Endothelial cell of umbilical vein (primary cell): Measurements from ENCODE around the gene ZNF112. TPM values are rescaled to one million over a fixed set of nuclear protein-coding genes. Genes with fewer than 3 reads are reported as not detected.

ENCODE experiments used
- polyA plus RNA-seq, 4 experiments: library from polyadenylated mRNA; depleted of rRNA in 3 of 4; stranded (reverse) in 3 of 4; unstranded in 1 of 4; fragments of >200 nt; gene quantifications; 2 replicates each; pipeline versions ENCODE4 v1.2.1 to v1.2.3, GENCODE V29; 2011 to 2012; ENCODE audit warnings: missing spikeins in 1 of 4
- small RNA-seq: library from RNA; depleted of rRNA; stranded (forward); fragments of <200 nt; gene quantifications from one replicate; pipeline ENCODE3, GENCODE V24; 2012; ENCODE audit warnings: low replicate concordance, low read depth; ENCODE audit not compliant: insufficient read depth, insufficient read length
- total RNA-seq: library from RNA; stranded (reverse); gene quantifications from 2 replicates; pipeline ENCODE4 v1.2.3, GENCODE V29; 2021

ZNF112 gene
- total and polyA plus RNA-seq, 2 donors (not counting 3 experiments of a cell fraction or from before 2014, with no cell fraction given), result 2.0 to 4.6 TPM

Small RNAs within 50 kb of the gene (small RNA-seq; reads per million reads assigned to genes)
- not detected for gene NDUFA3P1

Other genes with a start within 250 kb of the ZNF112 start
- 3.9 and 4.1 TPM in 2 replicates for gene ZNF225, start 243.3 kb downstream of the ZNF112 start, total RNA-seq
- 0.83 and 0.92 TPM in 2 replicates for gene ZNF225, start 243.3 kb downstream of the ZNF112 start, polyA plus RNA-seq
- 10.6 and 11.9 TPM in 2 replicates for gene ZNF234, start 215.1 kb downstream of the ZNF112 start, total RNA-seq
- gene ZNF234, start 215.1 kb downstream of the ZNF112 start, polyA plus RNA-seq, result 2.1 and 2.5 TPM in 2 replicates
- gene ZNF226, start 191.6 kb downstream of the ZNF112 start, total RNA-seq, result 19.7 and 19.8 TPM in 2 replicates
- gene ZNF226, start 191.6 kb downstream of the ZNF112 start, polyA plus RNA-seq, result 5.9 and 8.8 TPM in 2 replicates
- gene ZNF227, start 144.1 kb downstream of the ZNF112 start, total RNA-seq, result 17.2 and 17.8 TPM in 2 replicates
- 2.8 and 3.4 TPM in 2 replicates for gene ZNF227, start 144.1 kb downstream of the ZNF112 start, polyA plus RNA-seq
- 0.76 and 0.88 TPM in 2 replicates for gene ZNF233, start 96.8 kb downstream of the ZNF112 start, total RNA-seq
- 0.15 and 0.25 TPM in 2 replicates for gene ZNF233, start 96.8 kb downstream of the ZNF112 start, polyA plus RNA-seq
- 5.2 TPM in 2 replicates for gene ZNF235, start 51.7 kb downstream of the ZNF112 start, total RNA-seq
- 1.8 and 2.0 TPM in 2 replicates for gene ZNF235, start 51.7 kb downstream of the ZNF112 start, polyA plus RNA-seq
- 3.6 and 4.6 TPM in 2 replicates for gene ZNF285, start 44.9 kb upstream of the ZNF112 start, total RNA-seq
- 0.76 and 0.90 TPM in 2 replicates for gene ZNF285, start 44.9 kb upstream of the ZNF112 start, polyA plus RNA-seq
- 6.0 and 8.8 TPM in 2 replicates for gene ZNF229, start 91.8 kb upstream of the ZNF112 start, total RNA-seq
- 2.4 and 2.7 TPM in 2 replicates for gene ZNF229, start 91.8 kb upstream of the ZNF112 start, polyA plus RNA-seq
- gene ZNF180, start 143.8 kb upstream of the ZNF112 start, total RNA-seq, result 8.6 and 8.9 TPM in 2 replicates
- gene ZNF180, start 143.8 kb upstream of the ZNF112 start, polyA plus RNA-seq, result 1.4 and 2.1 TPM in 2 replicates
- not detected in 2 replicates for gene CEACAM20, start 173.0 kb upstream of the ZNF112 start, total RNA-seq
- 0.06 TPM in 2 replicates for gene CEACAM20, start 173.0 kb upstream of the ZNF112 start, polyA plus RNA-seq